D341Med (cell line): Measurements from ENCODE around the gene TRPC3.

Experiments used
- DNase-seq: peaks from one replicate; pipeline ENCODE4 v3.0.0; 2012; ENCODE audit warnings: low spot score

Gene TRPC3

DNA sequence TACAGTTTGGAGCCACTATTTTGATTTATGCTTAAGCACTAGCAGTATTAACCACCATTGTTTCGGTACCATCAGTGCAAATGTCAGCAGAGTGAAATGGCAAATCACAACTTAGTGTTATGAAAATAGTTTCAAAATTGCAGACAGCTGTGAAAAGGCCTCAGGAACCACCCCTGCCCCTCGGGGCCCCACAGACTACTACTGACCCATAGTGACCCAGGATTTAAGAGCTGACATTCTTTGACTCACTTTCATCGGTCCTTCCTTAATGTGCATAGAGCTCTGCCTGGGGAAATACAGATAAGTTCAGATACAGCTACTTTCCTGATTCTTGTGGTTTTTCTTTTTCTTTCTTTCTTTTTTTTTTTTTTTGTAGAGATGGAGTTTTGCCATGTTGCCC, 78.3 kb downstream of the TRPC3 start:
- DNase-seq, result no peak

- DNase-seq, result peak; percentile 95
Measured at GRCh38 chr4:121869841-121870822, 81.7 kb downstream of the TRPC3 start, which contains the start of gene BBS7. BBS7 (minus strand) TSS chr4:121870474; CDS start chr4:121870313, 161 bp downstream.

DNA sequence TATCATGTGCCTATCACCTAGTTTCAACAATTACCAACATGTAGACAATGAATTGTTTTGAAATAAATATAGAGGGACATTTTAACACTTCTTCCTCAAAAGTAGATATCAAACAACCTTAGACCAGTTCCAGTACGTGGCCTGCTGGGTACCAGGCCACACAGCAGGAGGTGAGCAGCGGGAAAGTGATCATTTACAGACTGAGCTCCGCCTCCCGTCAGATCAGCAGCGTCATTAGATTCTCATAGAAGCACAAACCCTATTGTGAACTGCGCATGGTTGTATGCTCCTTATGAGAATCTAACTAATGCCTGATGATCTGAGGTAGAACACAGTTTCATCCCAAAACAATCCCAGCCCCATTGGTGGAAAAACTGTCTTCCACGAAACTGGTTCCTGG, 88.1 kb downstream of the TRPC3 start:
- DNase-seq, result no peak

GRCh38 chr4:121861426-121861825, 90.4 kb downstream of the TRPC3 start:
- no peak for DNase-seq

GRCh38 chr4:121860121-121860520, 91.7 kb downstream of the TRPC3 start:
- DNase-seq, result no peak

DNA sequence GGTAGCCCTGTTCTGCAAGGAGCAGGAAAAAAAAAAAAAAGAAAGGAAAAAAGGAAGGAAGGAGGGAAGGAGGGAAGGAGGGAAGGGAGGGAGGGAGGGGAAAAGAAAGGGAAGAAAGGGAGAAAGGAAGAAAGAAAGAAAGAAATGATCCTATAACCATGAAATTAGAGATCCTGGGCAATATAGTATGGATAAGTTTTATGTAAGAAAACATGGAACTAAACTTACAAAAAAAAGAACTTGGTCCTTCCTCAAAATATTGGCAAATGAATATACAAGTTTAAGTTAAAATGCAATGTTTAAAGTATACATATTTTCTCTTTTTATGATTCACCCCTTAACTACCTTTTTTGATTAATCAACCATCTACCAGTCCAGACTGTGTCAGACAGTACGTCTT, 100.5 kb downstream of the TRPC3 start:
- no peak for DNase-seq

DNA sequence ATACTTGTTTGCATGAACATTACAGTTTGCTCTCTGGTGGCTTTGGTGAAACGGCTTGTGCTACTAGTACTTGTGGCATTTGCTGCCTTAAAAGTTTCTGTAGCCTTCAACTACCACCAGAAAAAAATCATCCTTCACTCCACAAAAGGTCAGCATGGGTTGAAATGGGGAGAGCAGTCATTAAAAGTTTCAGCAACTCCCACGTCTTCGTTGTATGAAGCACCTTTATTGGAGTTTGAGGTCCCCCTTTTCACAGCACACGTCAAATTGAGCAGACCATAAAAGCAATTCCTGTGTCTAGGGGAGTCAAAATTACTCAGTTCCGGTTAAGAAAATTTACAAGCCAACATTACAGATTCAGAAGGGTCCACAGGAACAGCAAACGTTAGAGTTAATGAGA, 105.2 kb downstream of the TRPC3 start:
- no peak for DNase-seq

DNA sequence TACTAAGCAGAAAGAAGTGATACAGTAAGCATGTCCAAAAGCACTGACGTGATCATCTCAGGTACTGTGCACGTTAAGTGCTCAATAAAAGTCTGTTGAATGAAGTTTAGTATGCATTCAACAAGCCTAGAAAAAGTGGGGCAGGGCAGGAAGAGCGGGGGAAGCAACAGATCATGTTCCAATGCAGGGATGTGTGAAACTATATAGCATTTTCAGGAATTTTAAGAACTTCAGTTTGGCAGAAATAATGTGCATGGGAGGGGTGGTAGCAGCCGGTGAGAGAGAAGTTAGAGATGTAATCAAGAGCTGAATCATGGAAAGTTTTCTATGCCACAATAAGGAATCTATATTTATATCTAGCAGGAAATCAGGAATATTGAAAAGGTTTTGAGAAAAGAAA, 109.0 kb downstream of the TRPC3 start:
- no peak for DNase-seq

DNA sequence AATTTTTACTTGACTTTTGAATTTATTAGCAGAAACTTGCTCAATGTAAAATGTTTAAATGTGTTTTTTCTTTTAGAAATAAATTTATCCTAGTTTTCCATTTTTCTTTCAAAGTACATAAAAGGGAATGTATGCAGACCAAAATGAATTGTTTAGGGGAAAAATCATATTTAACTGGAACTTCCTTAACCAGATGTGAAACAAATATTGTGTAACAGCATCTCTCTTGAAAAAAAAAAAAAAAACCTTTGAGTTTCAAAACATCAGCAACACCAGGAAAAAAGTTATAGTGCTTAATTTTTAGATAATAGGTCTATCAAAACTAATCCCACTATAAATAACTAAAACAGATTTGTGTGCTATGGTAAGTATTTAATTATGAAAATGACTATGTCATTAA, 113.7 kb downstream of the TRPC3 start:
- no peak for DNase-seq

- no peak for DNase-seq
Measured at GRCh38 chr4:121829511-121829910, 122.3 kb downstream of the TRPC3 start.
